ENCODE data around the gene EML6. TPM values are rescaled to one million over a fixed set of nuclear protein-coding genes. Genes with fewer than 3 reads are reported as not detected.

The EML6 gene
- total RNA-seq, 1 experiment from 2014 or later = 0.77 TPM

- Mint-ChIP-seq H3K27ac (ENCODE audit: low read depth, unreplicated experiment) (no peak overlapping the region), H3K4me3 (ENCODE audit: unreplicated experiment) (no peak overlapping the region), H3K4me1 (ENCODE audit: insufficient read depth, unreplicated experiment) (peaks cover 13% of the 10 kb centered on the region), H3K36me3 (ENCODE audit: insufficient read depth, unreplicated experiment) (no peaks in the 10 kb centered on the region), H3K27me3 (ENCODE audit: insufficient read depth, unreplicated experiment) (no peaks in the 10 kb centered on the region), H3K9me3 (ENCODE audit: unreplicated experiment) (no peaks in the 10 kb centered on the region)
- intact Hi-C loops (cut with micrococcal nuclease) = no loop called here
- ChIA-PET CTCF (no interaction called here), POLR2A (no interaction called here)
- BruUV-seq (replicated peaks) = no TSS peak
- no peak for TF ChIP-seq CTCF (IDR thresholded peaks at IDR 0.05; ENCODE audit: unreplicated experiment)
- DNase-seq (ENCODE audit: unreplicated experiment) = peak; percentile 11
Observed at GRCh38 chr2:54850171-54851122, 127.0 kb downstream of the EML6 start.

- DNase-seq (ENCODE audit: unreplicated experiment) = no peak
- no peak overlapping the region for H3K4me3 Mint-ChIP-seq (ENCODE audit: unreplicated experiment)
- ChIA-PET POLR2A (no interaction called here), CTCF (interaction anchor here (1.9 kb wide), 1 partner anchor 14 kb away, joined by 5 read pairs; no protein-coding TSS in a partner anchor)
- H3K9me3 Mint-ChIP-seq (ENCODE audit: unreplicated experiment) = peaks cover 8% of the 10 kb centered on the region
- no peak overlapping the region for H3K27ac Mint-ChIP-seq (ENCODE audit: low read depth, unreplicated experiment)
- H3K27me3 Mint-ChIP-seq (ENCODE audit: insufficient read depth, unreplicated experiment) = no peaks in the 10 kb centered on the region
- no TSS peak for BruUV-seq (replicated peaks)
- intact Hi-C loops (cut with micrococcal nuclease) = no loop called here
- no peaks in the 10 kb centered on the region for H3K36me3 Mint-ChIP-seq (ENCODE audit: insufficient read depth, unreplicated experiment)
- no peak for TF ChIP-seq CTCF (IDR thresholded peaks at IDR 0.05; ENCODE audit: unreplicated experiment)
- peaks cover 32% of the 10 kb centered on the region for H3K4me1 Mint-ChIP-seq (ENCODE audit: insufficient read depth, unreplicated experiment)
Observed at GRCh38 chr2:54853616-54854310, 130.3 kb downstream of the EML6 start.

- ChIA-PET CTCF (no interaction called here), POLR2A (interaction anchor here (0.6 to 0.9 kb wide), 2 partner anchors 52 to 140 kb away, joined by 3 to 5 read pairs; no protein-coding TSS in a partner anchor)
- Mint-ChIP-seq H3K9me3 (ENCODE audit: unreplicated experiment) (peaks cover 8% of the 10 kb centered on the region), H3K27ac (ENCODE audit: low read depth, unreplicated experiment) (no peak overlapping the region), H3K27me3 (ENCODE audit: insufficient read depth, unreplicated experiment) (no peaks in the 10 kb centered on the region), H3K36me3 (ENCODE audit: insufficient read depth, unreplicated experiment) (peaks cover 4% of the 10 kb centered on the region), H3K4me3 (ENCODE audit: unreplicated experiment) (no peak overlapping the region), H3K4me1 (ENCODE audit: insufficient read depth, unreplicated experiment) (peaks cover 29% of the 10 kb centered on the region)
- BruUV-seq (replicated peaks) = no TSS peak
- peak; percentile 17 for DNase-seq (ENCODE audit: unreplicated experiment)
- TF ChIP-seq CTCF (IDR thresholded peaks at IDR 0.05; ENCODE audit: unreplicated experiment) = no peak
- intact Hi-C loops (cut with micrococcal nuclease) = no loop called here
Observed at GRCh38 chr2:54855434-54855833, 132.0 kb downstream of the EML6 start.

Measured in MCF 10A (cell line).